Endothelial cell of umbilical vein (primary cell): Measurements from ENCODE around the gene QSOX2. TPM values are rescaled to one million over a fixed set of nuclear protein-coding genes. Genes with fewer than 3 reads are reported as not detected.

Source experiments
- BruUV-seq: library from RNA; stranded (reverse); fragments of 400-500 nt; replicated peaks from 2 replicates; lab custom pipeline; 2021; lab: Mats Ljungman, UMichigan
- CTCF ChIA-PET: fragments of 300-600, 350-600 bp; sonication (Branson Sonifier 250); formaldehyde crosslinking; loops from one replicate; lab custom pipeline; 2021; ENCODE audit warnings: antibody characterized with exemption, inconsistent platforms; lab: Charles Lee
- POLR2A ChIA-PET: fragments of 300-600, 350-600 bp; sonication (Branson Sonifier 250); formaldehyde crosslinking; loops from one replicate; lab custom pipeline; 2021; ENCODE audit warnings: antibody characterized with exemption, inconsistent platforms; lab: Charles Lee
- DNase-seq: peaks from one replicate; pipeline ENCODE4 v3.0.0-alpha.2; 2011; ENCODE audit warnings: low read depth, low spot score
- FAIRE-seq: peaks from 2 replicates; lab custom pipeline; 2011; peaks lifted over from hg19 to GRCh38; lab: Jason Lieb, UNC
- H2AFZ ChIP-seq: 2 replicates; pipeline ENCODE4 v1.6.0; 2012; ENCODE audit warnings: low read depth, low read length, control low read depth, inconsistent platforms
- H3K27ac ChIP-seq: 2 replicates; pipeline ENCODE4 v1.5.1; 2011; ENCODE audit warnings: low read depth, mild to moderate bottlenecking, control low read depth, low read length, moderate library complexity; ENCODE audit not compliant: insufficient read depth
- H3K27me3 ChIP-seq, 2 experiments: 2 replicates each; pipeline versions ENCODE4 v1.6.0 to v1.6.1; 2011; ENCODE audit warnings: low read length in 2 of 2, mixed read lengths in 1 of 2; ENCODE audit not compliant: control insufficient read depth in 2 of 2, insufficient read depth in 2 of 2
- H3K36me3 ChIP-seq, 2 experiments: 2 replicates in 1 of 2; 3 replicates in 1 of 2; pipeline ENCODE4 v1.5.1; 2011; ENCODE audit warnings: low read length in 2 of 2, mild to moderate bottlenecking in 1 of 2, moderate library complexity in 1 of 2; ENCODE audit not compliant: control insufficient read depth in 2 of 2, insufficient read depth in 2 of 2; ENCODE audit errors: extremely low read depth in 1 of 2
- H3K4me1 ChIP-seq: 3 replicates; pipeline ENCODE4 v1.5.1; 2011; ENCODE audit warnings: mild to moderate bottlenecking, low read length; ENCODE audit not compliant: control insufficient read depth, insufficient read depth; ENCODE audit errors: extremely low read depth
- H3K4me2 ChIP-seq: 2 replicates; pipeline ENCODE4 v1.6.1; 2011; ENCODE audit warnings: low read length, control low read depth, mixed read lengths; ENCODE audit not compliant: insufficient read depth
- H3K4me3 ChIP-seq, 3 experiments: fragments of 200-600 bp in 1 of 3; sonication (generic), shearing (Covaris generic) in 1 of 3; replicated peaks in 1 of 3; 2 replicates each; pipeline ENCODE4 v1.5.1; 2011 to 2016; ENCODE audit warnings: control low read depth in 3 of 3, low read length in 3 of 3, mild to moderate bottlenecking in 2 of 3, inconsistent platforms in 1 of 3, low read depth in 1 of 3, moderate library complexity in 1 of 3; ENCODE audit not compliant: insufficient read depth in 1 of 3
- H3K79me2 ChIP-seq: 2 replicates; pipeline ENCODE4 v1.6.0; 2012; ENCODE audit warnings: low read length, inconsistent platforms; ENCODE audit not compliant: control insufficient read depth, insufficient read depth
- H3K9ac ChIP-seq: replicated peaks from 2 replicates; pipeline ENCODE3; 2011; ENCODE audit warnings: low read length, control low read depth; ENCODE audit not compliant: insufficient read depth; ENCODE audit errors: extremely low read depth
- H3K9me1 ChIP-seq: replicated peaks from 3 replicates; pipeline ENCODE4 v1.6.0; 2011; ENCODE audit warnings: mild to moderate bottlenecking, low read length; ENCODE audit not compliant: control insufficient read depth, insufficient read depth; ENCODE audit errors: extremely low read depth
- H3K9me3 ChIP-seq: replicated peaks from 2 replicates; pipeline ENCODE4 v1.5.1; 2012; ENCODE audit warnings: low read length, inconsistent platforms; ENCODE audit not compliant: control insufficient read depth, insufficient read depth
- H4K20me1 ChIP-seq: replicated peaks from 2 replicates; pipeline ENCODE3; 2011; ENCODE audit warnings: mild to moderate bottlenecking, low read length; ENCODE audit not compliant: control insufficient read depth, insufficient read depth; ENCODE audit errors: extremely low read depth
- CTCF ChIP-seq, 2 donors: IDR thresholded peaks; 1 replicate in 1 of 2; 2 replicates in 1 of 2; pipeline ENCODE4 v1.5.1; 2011; ENCODE audit warnings: low read length in 2 of 2, mild to moderate bottlenecking in 2 of 2, moderate library complexity in 2 of 2, control low read depth in 1 of 2, inconsistent platforms in 1 of 2, low read depth in 1 of 2; ENCODE audit not compliant: insufficient read depth in 1 of 2; ENCODE audit errors: extremely low read depth in 1 of 2
- EZH2 ChIP-seq: IDR thresholded peaks from 2 replicates; pipeline ENCODE4 v1.6.1; 2012; ENCODE audit warnings: borderline replicate concordance, low read depth, mild to moderate bottlenecking, moderate library complexity, low read length, inconsistent platforms; ENCODE audit not compliant: severe bottlenecking
- FOS ChIP-seq: IDR thresholded peaks from 2 replicates; pipeline ENCODE4 v1.6.1; 2011; ENCODE audit warnings: mild to moderate bottlenecking, low read length, moderate library complexity, borderline replicate concordance; ENCODE audit not compliant: insufficient read depth
- GATA2 ChIP-seq: IDR thresholded peaks from 2 replicates; pipeline ENCODE4 v1.7.0; 2011; ENCODE audit warnings: low read depth, mild to moderate bottlenecking, moderate library complexity, mixed read lengths, low read length; ENCODE audit not compliant: insufficient read length, insufficient read depth
- JUN ChIP-seq: IDR thresholded peaks from 2 replicates; pipeline ENCODE4 v1.6.1; 2011; ENCODE audit warnings: borderline replicate concordance, low read depth; ENCODE audit not compliant: insufficient read length, insufficient read depth
- MAX ChIP-seq: IDR thresholded peaks from 2 replicates; pipeline ENCODE4 v1.6.1; 2011; ENCODE audit not compliant: insufficient read depth, insufficient read length
- MYC ChIP-seq: IDR thresholded peaks from one replicate; pipeline ENCODE4 v1.6.1; 2011; ENCODE audit warnings: mild to moderate bottlenecking, low read depth, low read length
- POLR2A ChIP-seq: IDR thresholded peaks from 2 replicates; pipeline ENCODE4 v1.6.1; 2012; ENCODE audit warnings: low read depth, mild to moderate bottlenecking, control low read depth, low read length
- POLR2AphosphoS5 ChIP-seq: IDR thresholded peaks from 2 replicates; pipeline ENCODE4 v1.6.1; 2012; ENCODE audit warnings: low read depth, mild to moderate bottlenecking, control low read depth, low read length, moderate library complexity; ENCODE audit not compliant: insufficient read depth
- dilution Hi-C: fragments of 300-500 bp; cut with MboI; formaldehyde crosslinking; loops from one replicate; pipeline ENCODE4 v1.15.0; 2019; ENCODE audit warnings: low sequenced_read_pairs; ENCODE audit not compliant: extremely low pct_ligation_motif_present
- intact Hi-C: fragments of 100-400 bp; cut with micrococcal nuclease; formaldehyde crosslinking; loops from one replicate; pipeline ENCODE4 v1.10.0; 2022
- polyA plus RNA-seq, 4 experiments: library from polyadenylated mRNA; depleted of rRNA in 3 of 4; stranded (reverse) in 3 of 4; unstranded in 1 of 4; fragments of >200 nt; gene quantifications; 2 replicates each; pipeline versions ENCODE4 v1.2.1 to v1.2.3, GENCODE V29; 2011 to 2012; ENCODE audit warnings: missing spikeins in 1 of 4
- total RNA-seq: library from RNA; stranded (reverse); gene quantifications from 2 replicates; pipeline ENCODE4 v1.2.3, GENCODE V29; 2021

QSOX2 gene
- total and polyA plus RNA-seq, 2 donors (not counting 3 experiments of a cell fraction or from before 2014, with no cell fraction given), result 16.4 to 23.4 TPM

- no peaks in the 10 kb centered on the region for H3K27me3 ChIP-seq
- no peak overlapping the region for H3K4me3 ChIP-seq
- no TSS peak for BruUV-seq
- TF ChIP-seq MAX (no peak), CTCF (IDR thresholded peaks at IDR 0.05; ENCODE audit: extremely low read depth in 1 of 2, insufficient read depth in 1 of 2, low read depth in 1 of 2, low read length in 2 of 2) (no peak), POLR2A (no peak), MYC (no peak)
- H3K9ac ChIP-seq, result no peak overlapping the region
- no peak for DNase-seq
- CTCF ChIA-PET, result no interaction called here
- no peak for FAIRE-seq
- H3K9me3 ChIP-seq, result no peaks in the 10 kb centered on the region
- H3K79me2 ChIP-seq, result no peaks in the 10 kb centered on the region
- H3K4me2 ChIP-seq, result no peak overlapping the region
- no peaks in the 10 kb centered on the region for H3K9me1 ChIP-seq
- intact Hi-C loops, result no loop called here
- POLR2A ChIA-PET, result no interaction called here
- dilution Hi-C loops, result no loop called here
- no peaks in the 10 kb centered on the region for H4K20me1 ChIP-seq
- H3K36me3 ChIP-seq, result no peaks in the 10 kb centered on the region
- no peak overlapping the region for H2AFZ ChIP-seq
- no peak overlapping the region for H3K27ac ChIP-seq
- no peaks in the 10 kb centered on the region for H3K4me1 ChIP-seq
Observed at GRCh38 chr9:136180586-136180985, 65.0 kb downstream of the QSOX2 start.

- ChIA-PET POLR2A (no interaction called here), CTCF (interaction anchor here (1.7 kb wide), 1 partner anchor 9 kb away, joined by 4 read pairs; no protein-coding TSS in a partner anchor)
- intact Hi-C loops, result no loop called here
Observed at GRCh38 chr9:136179761-136180160, 65.9 kb downstream of the QSOX2 start.

More at GRCh38 chr9:136179761-136180160, 65.9 kb downstream of the QSOX2 start:
- FAIRE-seq (no peak), DNase-seq (no peak)
- Histone ChIP-seq H3K9me1 (no peaks in the 10 kb centered on the region), H3K27me3 (no peaks in the 10 kb centered on the region), H4K20me1 (no peaks in the 10 kb centered on the region), H2AFZ (no peak overlapping the region), H3K27ac (no peak overlapping the region), H3K4me2 (no peak overlapping the region), H3K9me3 (no peaks in the 10 kb centered on the region), H3K36me3 (no peaks in the 10 kb centered on the region), H3K9ac (no peak overlapping the region), H3K4me1 (no peaks in the 10 kb centered on the region), H3K79me2 (no peaks in the 10 kb centered on the region), H3K4me3 (no peak overlapping the region)
- dilution Hi-C loops, result no loop called here
- TF ChIP-seq POLR2AphosphoS5 (no peak), CTCF (IDR thresholded peaks at IDR 0.05; ENCODE audit: extremely low read depth in 1 of 2, insufficient read depth in 1 of 2, low read depth in 1 of 2, low read length in 2 of 2) (no peak), FOS (no peak), POLR2A (no peak), MAX (no peak), MYC (no peak), JUN (no peak), GATA2 (no peak), EZH2 (no peak)
- no TSS peak for BruUV-seq
